ENCODE data around the gene WAC.

- TF ChIP-seq CTCF (IDR thresholded peaks at IDR 0.05; ENCODE audit: low read length) (no peak), EZH2 (IDR thresholded peaks at IDR 0.05; ENCODE audit: borderline replicate concordance, low read length) (no peak)
These were observed 37.7 kb downstream of the WAC start for GRCh38 chr10:28570598-28570997.
